Adipose tissue (tissue), 3 donors: ENCODE measurements around the gene FSD2. TPM values are rescaled to one million over a fixed set of nuclear protein-coding genes. Genes with fewer than 3 reads are reported as not detected.
"Not testable (repeated sequence)": the region's sequence is repeated elsewhere in the genome, so short reads cannot be mapped to it uniquely, and the experiment has no call there.

ENCODE experiments used
- H3K27ac ChIP-seq: one replicate; pipeline ENCODE4 v1.5.1; 2013; ENCODE audit warnings: low read depth, low read length
- WGBS, 3 donors: extraction: QIAGEN DNeasy Blood & Tissue Kit; methylation state at CpG; one replicate each; pipeline ENCODE4 v1.1.7; 2013; 5-methylcytosine and 5-hydroxymethylcytosine counted together
- polyA plus RNA-seq, 3 donors: library from polyadenylated mRNA; stranded (reverse); fragments of 200-250 nt; gene quantifications; one replicate each; pipeline ENCODE4 v1.2.3, GENCODE V29; 2013
- donor health status: healthy with polysubstance abuse.
- donor health status: Bipolar disorder and iron deficiency.
- donor health status: healthy.

FSD2 gene
- polyA plus RNA-seq, 3 donors, result 0.01 to 0.11 TPM; not detected in 1

- 56 to 62% (median 57%) methylated on average over 13 of the region's 13 CpGs for WGBS, 3 donors
- H3K27ac ChIP-seq, result no peak overlapping the region
Measured at GRCh38 chr15:82832601-82833361, 26.9 kb upstream of the FSD2 start.

DNA sequence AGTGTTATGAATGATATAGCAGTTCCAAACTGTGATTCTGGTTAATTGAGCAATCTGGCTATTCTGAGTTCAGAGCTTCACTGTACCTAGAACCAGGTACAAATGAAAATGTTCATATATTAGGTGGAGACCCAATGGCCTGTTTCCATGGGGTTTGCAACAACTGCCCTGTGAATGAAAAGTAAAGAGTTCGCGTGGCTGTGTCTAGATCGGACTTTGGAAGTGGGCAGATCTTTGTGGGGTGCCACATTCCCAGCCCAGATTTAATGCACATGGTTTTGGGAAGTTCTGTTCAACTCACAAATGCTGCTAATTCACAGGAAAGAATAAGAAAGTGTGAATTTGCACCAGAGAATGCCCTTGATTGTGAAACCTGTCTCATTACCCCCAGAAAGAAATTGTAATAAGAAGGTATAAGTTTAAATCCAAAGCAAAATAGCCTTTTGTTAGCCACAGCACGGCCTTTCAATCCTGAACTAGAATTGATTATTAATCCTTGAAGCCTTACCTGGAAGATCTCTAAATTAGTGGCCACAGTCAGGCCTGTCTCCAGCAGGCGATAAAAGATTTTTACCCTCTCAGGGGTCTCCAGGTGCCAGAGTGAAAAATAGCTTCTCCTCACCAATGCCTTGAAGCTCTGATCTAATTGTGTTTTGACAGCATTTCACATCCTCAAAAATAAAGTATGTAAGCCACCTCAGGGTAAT is 26.2 kb upstream of the FSD2 start:
- WGBS, 3 donors, result 89 to 93% (median 91%) methylated on average over 5 of the region's 5 CpGs
- no peak overlapping the region for H3K27ac ChIP-seq

DNA sequence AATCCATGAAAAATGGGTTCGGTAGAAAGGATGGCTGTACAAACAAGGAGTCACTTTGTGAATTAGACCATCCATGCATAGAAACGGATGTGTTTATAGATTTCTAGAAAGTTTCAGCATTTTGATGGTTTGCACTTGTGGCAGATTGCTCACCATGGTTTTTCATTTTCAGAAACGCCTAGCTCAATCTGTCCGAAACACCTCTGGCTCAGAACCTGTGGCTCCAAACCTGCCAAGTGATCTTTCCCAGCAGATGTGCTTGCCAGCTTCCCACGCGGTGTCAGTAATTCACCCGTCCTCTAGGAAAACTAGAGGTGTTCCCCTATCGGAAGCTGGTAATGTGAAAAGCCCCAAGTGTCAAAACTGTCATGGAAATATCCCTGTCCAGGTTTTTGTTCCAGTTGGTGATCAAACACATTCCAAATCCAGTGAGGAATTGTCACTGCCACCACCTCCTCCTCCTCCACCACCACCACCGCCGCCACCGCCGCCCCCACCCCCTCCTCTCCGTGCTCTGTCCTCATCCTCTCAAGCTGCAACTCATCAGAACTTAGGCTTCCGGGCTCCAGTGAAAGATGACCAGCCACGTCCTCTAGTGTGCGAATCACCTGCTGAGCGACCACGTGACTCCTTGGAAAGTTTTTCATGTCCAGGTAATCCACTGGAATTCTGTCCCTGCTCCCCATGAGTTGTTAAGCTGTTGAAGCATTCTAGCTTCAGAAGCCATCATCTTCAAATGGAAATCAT is 24.7 kb upstream of the FSD2 start:
- H3K27ac ChIP-seq, result no peak overlapping the region

GRCh38 chr15:82829234-82829633 is 23.4 kb upstream of the FSD2 start:
- H3K27ac ChIP-seq, result no peak overlapping the region
- 91 to 94% (median 94%) methylated on average over 4 of the region's 4 CpGs for WGBS, 3 donors

More for the DNA sequence above, 24.7 kb upstream of the FSD2 start:
- 81 to 94% (median 86%) methylated on average over 18 of the region's 18 CpGs for WGBS, 3 donors

DNA sequence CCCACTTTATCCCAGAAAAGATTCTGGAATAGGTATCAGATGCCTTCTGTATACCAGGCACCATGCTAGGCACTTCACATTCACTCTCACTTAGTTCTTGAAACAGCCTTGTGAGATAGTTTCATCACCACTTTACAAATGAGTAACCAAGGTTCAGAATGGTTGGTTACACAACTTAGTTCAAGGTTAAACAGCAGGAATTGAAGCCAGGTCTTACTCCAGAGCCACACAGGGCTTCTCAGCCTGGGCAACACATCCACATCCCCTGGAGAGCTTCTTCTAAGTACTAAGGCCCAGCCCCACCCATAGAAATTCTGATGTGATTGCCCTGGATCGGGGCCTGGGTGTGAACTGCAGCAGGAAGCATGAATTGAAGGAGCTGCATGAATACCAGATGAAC is 22.2 kb upstream of the FSD2 start:
- no peak overlapping the region for H3K27ac ChIP-seq
- WGBS, 3 donors, result 46 to 67% (median 64%) methylated on average over 1 of the region's 1 CpG

- WGBS, 3 donors, result 78 to 85% (median 81%) methylated on average over 5 of the region's 5 CpGs
- H3K27ac ChIP-seq, result no peak overlapping the region
Measured at GRCh38 chr15:82823049-82823448, 17.2 kb upstream of the FSD2 start.

- H3K27ac ChIP-seq, result not testable (repeated sequence)
Measured at GRCh38 chr15:82821851-82822250, 16.0 kb upstream of the FSD2 start.

DNA sequence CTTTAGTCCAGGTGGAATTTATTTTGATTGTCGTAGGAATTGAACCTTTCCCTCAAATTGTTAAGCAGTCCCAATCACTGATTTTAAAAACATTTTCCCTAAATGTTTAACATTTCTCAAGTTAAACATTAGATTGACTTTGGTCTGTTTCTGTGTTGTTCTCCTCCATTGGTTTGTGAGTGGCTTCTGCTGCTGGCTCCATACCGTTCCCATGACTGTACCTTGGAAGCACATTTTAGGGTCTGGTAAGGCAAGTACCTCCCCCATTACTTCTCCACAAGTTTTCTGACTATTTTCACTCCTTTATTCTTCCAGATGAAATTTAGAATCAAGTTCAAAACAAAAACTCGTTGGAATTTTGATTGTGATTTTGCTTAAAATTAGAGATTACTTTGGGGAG is 15.5 kb upstream of the FSD2 start:
- 83 to 86% (median 84%) methylated on average over 3 of the region's 3 CpGs for whole genome bisulfite sequencing, 3 donors
- H3K27ac ChIP-seq, result not testable (repeated sequence)

GRCh38 chr15:82820128-82820527 is 14.3 kb upstream of the FSD2 start:
- H3K27ac ChIP-seq, result no peak overlapping the region

GRCh38 chr15:82812994-82813393 is 7.1 kb upstream of the FSD2 start:
- 77 to 78% (median 77%) methylated on average over 4 of the region's 4 CpGs for WGBS, 3 donors
- H3K27ac ChIP-seq, result no peak overlapping the region

GRCh38 chr15:82810890-82811426 is 5.1 kb upstream of the FSD2 start:
- WGBS, 3 donors, result 0 to 2% (median 1%) methylated on average over 6 of the region's 6 CpGs

DNA sequence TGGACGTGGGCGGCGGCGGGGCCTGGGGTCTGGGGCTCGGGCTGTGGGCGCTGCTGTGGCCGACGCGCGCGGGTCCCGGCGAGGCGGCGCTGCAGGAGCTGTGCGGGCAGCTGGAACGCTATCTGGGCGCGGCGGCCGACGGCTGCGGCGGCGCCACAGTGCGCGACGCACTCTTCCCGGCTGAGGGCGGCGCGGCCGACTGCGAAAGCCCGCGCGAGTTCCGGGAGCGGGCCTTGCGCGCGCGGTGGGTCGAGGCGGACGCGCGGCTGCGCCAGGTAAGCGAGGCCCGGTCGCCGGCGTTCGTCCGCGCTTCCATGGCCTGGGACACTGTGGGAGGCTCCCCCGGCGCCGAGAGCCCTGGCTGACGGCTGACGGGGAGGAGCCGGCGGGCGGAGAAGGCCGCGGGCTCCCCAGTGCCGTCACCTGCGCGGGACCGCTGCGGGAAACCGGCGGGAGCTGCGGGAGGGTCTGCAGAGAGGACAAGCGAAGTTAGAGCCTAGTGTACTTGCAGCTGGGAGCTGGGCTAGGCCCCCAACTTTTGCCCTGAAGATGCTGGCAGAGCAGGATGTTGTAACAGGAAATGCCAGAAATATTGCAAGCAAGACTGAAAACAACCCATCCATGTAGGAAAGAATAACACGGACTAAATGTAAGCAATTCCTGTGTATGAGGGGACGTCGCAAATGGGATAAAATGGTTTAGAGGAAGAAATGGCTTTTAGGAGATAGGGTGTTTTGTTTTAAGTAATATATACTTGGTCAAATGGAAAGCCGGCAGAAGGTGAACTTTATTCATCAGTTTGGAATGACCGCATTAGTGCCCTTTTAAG is 4.4 kb upstream of the FSD2 start:
- WGBS, 3 donors, result 0 to 1% (median 0%) methylated on average over 35 to 81 of the region's 81 CpGs
- peak overlapping the region; percentile 88 for H3K27ac ChIP-seq

More at GRCh38 chr15:82810890-82811426, 5.1 kb upstream of the FSD2 start:
- no peak overlapping the region for H3K27ac ChIP-seq

DNA sequence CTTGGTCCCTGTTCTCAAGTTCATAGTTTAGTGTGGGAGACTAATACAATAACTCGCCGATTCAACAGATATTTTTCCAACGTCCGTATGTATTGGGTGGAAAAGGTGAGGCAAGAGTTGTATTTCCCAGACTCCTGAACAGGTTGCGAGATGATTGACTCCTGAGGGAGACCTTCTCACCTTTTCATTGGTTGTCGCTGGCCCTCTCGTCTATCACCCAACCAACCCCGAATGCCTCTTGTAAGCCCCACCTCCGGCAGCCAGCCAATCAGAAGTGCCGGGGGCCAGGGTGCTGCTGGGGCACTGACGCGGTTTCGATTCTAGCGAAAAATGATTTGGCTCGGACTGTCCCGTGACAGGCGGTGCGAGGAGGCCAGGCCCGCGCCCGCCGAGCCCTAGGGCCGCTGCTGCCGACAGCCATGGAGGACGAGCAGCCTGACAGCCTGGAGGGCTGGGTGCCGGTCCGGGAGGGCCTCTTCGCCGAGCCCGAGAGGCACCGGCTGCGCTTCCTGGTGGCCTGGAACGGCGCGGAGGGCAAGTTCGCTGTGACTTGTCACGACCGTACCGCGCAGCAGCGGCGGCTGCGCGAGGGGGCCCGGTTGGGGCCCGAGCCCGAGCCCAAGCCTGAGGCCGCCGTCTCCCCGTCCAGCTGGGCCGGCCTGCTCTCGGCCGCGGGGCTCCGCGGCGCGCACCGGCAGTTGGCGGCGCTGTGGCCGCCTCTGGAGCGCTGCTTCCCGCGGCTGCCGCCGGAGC is 3.6 kb upstream of the FSD2 start, which contains the start of gene WHAMM:
TSS of gene WHAMM (plus strand) at position 321 of the 753 bp plus-strand sequence. CDS start at position 420, 99 bp downstream.
- H3K27ac ChIP-seq, result peak within 1 kb of the TSS; percentile 88
- 0 to 1% (median 0%) methylated on average over 62 to 67 of the region's 67 CpGs for WGBS, 3 donors

- H3K27ac ChIP-seq, result no peak overlapping the region
- 80 to 81% (median 81%) methylated on average over 9 of the region's 9 CpGs for WGBS, 3 donors
Measured at GRCh38 chr15:82808634-82809041, 2.8 kb upstream of the FSD2 start.

GRCh38 chr15:82807920-82808633 is 2.2 kb upstream of the FSD2 start:
- H3K27ac ChIP-seq, result no peak overlapping the region
- WGBS, 3 donors, result 85 to 92% (median 91%) methylated on average over 11 of the region's 11 CpGs

- WGBS, 3 donors, result 34 to 79% (median 50%) methylated on average over 1 of the region's 1 CpG
- no peak overlapping the region for H3K27ac ChIP-seq
Measured at GRCh38 chr15:82804575-82804949, 1.3 kb downstream of the FSD2 start.
